Fibroblast of peridontal ligament (primary cell): ENCODE measurements around the gene SAMD8.

ENCODE experiments used
- DNase-seq: peaks from one replicate; pipeline ENCODE4 v3.0.0-alpha.2; 2010; ENCODE audit errors: extremely low read depth

Gene SAMD8

DNA sequence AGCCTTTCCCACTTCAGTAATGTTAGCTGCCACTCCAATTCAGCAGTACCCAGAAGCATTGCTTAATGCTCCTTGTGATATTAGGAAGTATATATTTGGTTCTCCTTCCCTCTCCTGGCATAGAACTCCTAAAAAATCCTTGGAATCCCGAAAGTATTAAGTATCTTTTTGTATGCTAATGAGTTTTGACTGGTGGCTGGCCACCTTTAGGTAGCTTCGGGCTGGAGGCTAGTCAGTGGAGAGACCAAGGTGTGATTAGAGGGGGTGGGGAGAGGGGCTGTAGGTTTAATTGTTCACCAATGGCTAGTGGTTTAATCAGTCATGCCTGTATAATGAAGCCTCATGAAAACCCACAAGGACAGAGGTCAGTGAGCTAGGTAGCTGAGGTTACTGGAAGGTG is 112.1 kb downstream of the SAMD8 start:
- no peak for DNase-seq

DNA sequence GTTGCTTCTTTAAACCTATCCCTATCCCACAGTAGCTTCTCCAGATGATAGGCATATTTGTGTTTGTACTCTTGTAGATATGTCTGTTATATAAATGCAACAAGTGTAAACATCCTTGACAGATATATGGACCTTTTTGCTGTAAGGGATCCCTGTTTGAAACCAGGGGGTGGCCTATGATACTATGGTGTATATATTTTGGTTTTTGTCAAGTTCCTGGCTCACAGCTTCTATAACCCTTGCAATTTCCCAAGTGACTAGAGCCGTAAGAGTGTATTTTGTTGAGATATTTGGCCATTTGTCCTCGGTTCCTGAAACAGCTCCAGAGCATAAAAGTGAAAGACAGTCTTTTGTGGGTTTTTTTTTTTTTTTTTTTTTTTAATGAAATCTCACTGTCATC is 114.6 kb downstream of the SAMD8 start:
- no peak for DNase-seq

DNA sequence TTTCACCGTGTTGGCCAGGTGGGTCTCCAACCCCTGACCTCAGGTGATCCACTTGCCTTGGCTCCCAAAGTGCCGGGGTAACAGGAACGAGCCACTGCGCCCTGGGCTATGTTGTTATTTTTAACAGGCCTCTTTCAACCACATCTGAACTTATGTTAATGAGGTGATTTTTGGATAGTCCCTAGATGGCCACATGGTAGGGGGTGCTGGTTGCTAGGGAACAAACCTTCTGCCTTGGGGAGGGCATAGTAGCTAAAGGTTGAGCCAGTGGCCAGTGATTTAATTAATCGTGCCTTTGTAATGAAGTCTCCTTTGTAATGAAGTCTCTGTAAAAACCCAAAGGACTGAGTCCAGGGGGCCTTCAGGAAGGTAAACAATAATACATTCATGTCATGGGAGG is 115.2 kb downstream of the SAMD8 start:
- DNase-seq, result no peak

DNA sequence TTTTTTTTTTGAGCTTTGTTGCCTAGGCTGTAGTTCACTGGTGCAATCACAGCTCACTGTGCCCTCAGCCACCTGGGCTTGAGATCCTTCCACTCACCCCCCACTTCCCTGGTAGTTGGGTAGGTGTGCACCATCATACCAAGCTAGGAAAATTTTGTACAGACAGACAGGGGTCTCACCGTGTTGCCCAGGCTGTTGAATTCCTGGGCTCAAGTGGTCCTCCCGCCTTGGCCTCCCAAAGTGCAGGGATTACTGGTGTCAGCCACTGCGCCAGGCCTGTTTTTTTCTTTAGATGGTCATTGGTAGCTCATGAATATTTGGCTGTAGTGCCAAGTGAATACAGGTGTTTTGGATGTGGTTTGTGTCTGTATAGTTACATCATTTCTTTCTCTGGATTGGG is 116.8 kb downstream of the SAMD8 start:
- no peak for DNase-seq

DNA sequence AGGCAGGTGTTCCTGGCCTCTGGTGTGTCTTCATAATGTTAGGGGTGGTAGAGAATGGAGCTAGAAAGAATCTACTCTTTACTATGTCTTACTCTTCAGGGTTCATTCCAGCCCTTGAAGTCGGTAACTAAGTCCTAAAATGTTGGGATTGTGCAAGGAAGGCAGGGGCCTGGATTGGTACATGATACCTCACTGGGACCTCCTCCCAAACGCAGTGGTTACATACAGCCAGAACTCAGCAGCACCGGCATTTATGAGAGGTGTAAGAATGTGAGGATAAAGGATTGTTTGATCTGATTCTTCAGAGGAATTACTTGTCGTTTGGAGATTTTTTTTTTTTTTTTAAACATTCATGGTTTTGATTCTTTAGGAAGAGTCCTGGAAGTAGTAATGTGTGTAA is 117.4 kb downstream of the SAMD8 start:
- no peak for DNase-seq

DNA sequence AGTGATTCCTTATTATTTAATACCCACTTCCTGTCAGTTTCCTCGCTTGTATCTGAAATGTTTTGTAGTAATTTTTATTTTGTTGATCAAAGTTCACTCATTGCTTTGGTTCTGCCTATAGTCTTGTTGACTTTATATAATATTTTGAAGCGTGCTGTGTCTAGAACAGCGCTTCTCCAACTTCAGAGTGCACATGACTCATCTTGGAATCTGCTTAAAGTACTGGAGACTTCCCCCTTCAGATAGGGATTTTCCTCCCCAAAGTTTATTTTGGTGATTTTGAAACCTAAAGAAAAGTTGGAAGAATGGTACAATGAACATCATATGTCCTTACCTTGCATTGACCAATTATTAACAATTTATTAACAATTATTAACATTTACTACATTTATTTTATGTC is 118.5 kb downstream of the SAMD8 start:
- DNase-seq, result peak; percentile 49

DNA sequence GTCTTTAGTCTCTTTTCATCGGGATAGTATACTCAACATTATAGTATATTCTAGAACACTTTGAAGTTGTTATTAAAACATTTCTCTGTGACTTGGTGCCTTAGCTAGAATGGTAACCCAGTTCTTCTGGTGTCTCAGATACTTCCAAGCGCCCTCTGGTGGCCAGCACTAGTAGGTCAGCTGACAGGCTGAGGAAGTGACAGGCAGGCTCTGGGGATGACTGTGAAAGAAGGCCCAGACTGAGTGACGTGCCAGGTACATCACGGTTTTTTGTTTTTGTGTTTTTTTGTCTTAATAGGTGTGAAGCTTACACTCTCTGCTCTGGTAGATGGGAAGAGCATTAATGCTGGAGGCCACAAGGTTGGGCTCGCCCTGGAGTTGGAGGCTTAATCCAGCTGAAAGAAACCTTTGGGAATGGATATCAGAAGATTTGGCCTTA is 119.2 kb downstream of the SAMD8 start:
- peak; percentile 87 for DNase-seq
